ENCODE measurements around the gene ATP6V0B. TPM values are rescaled to one million over a fixed set of nuclear protein-coding genes. Genes with fewer than 3 reads are reported as not detected.
A peak's percentile ranks its signal among the peaks of the same experiment; 100 is the strongest.

ATP6V0B gene
- total and polyA plus RNA-seq, 2 of the 4 experiments (the other 2 are of a cell fraction): 72.1 to 169 TPM

GRCh38 chr1:43970502-43970901 lies 4.3 kb upstream of the ATP6V0B start (continued):
- no peak for TF ChIP-seq MAZ (IDR thresholded peaks at IDR 0.05; ENCODE audit: borderline replicate concordance, low read depth, low read length)
- no peak for TF ChIP-seq RFX5 (IDR thresholded peaks at IDR 0.05; ENCODE audit: low read depth, low read length)
- TF ChIP-seq CHD1 (IDR thresholded peaks at IDR 0.05; ENCODE audit: low read depth, low read length): no peak
- no peak for TF ChIP-seq USF2 (IDR thresholded peaks at IDR 0.05; ENCODE audit: low read depth, low read length)
- no peak for TF ChIP-seq CEBPB (IDR thresholded peaks at IDR 0.05; ENCODE audit: low read depth, low read length)

DNA sequence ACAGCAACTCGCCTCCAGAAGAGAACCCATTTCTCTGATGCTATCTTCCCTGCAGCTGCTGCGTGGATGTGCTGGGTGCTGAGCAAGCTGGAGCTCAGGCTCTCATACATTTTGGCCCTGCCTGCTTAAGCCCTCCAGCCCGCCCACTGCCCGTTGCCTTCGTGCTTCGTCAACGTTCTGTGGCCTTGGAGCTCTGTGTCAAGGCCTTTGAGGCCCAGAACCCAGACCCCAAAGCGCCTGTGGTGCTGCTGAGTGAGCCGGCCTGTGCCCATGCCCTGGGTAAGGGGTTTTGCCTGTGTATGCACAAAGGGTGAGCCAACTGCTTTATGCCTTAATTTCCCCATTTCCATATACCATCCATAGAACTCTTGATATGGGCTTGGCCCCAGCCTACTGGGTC lies 3.8 kb upstream of the ATP6V0B start:
- no peak overlapping the region for H3K14ac ChIP-seq (replicated peaks; ENCODE audit: low read depth, low read length)
- H2BK120ac ChIP-seq (ENCODE audit: low read depth, low read length): no peak overlapping the region
- no peak overlapping the region for H4K5ac ChIP-seq (ENCODE audit: low read depth, low read length)
- H4K8ac ChIP-seq (ENCODE audit: low read depth in 2 of 2, low read length in 2 of 2): no peak overlapping the region
- dilution Hi-C loops (cut with HindIII; ENCODE audit: low sequenced_read_pairs, unreplicated experiment) (no loop called here), in situ Hi-C loops (cut with MboI; ENCODE audit: low sequenced_read_pairs) (loop anchor here (25.0 kb wide), 1 partner anchor 434 kb away; the partner anchor contains the start of gene PTPRF), intact Hi-C loops (cut with micrococcal nuclease) (loop anchor here (1.0 kb wide), 1 partner anchor 260 kb away; no protein-coding TSS in a partner anchor)
- H3K4me3 ChIP-seq (ENCODE audit: insufficient read depth, low read depth, low read length): no peak overlapping the region
- peaks cover 11% of the 10 kb centered on the region for H3K36me3 ChIP-seq (ENCODE audit: control insufficient read depth, insufficient read depth, low read length)
- peaks cover 4% of the 10 kb centered on the region for H3K4me1 ChIP-seq (ENCODE audit: control insufficient read depth, insufficient read depth, low read length)
- no peak overlapping the region for H2BK15ac ChIP-seq (ENCODE audit: low read depth, low read length)
- H2AK5ac ChIP-seq (ENCODE audit: low read depth, low read length): no peak overlapping the region; the same call in 1 of the 2 replicates
- no peak overlapping the region for H3K56ac ChIP-seq (ENCODE audit: extremely low read depth, insufficient read depth, low read length)
- DNase-seq (no peak), ATAC-seq (ENCODE audit: low read depth) (no peak)
- no peak overlapping the region for H4K91ac ChIP-seq (ENCODE audit: insufficient read depth, low read depth, low read length)
- H3K27ac ChIP-seq (ENCODE audit: insufficient read depth, low read length): no peak overlapping the region
- TF ChIP-seq USF2 (IDR thresholded peaks at IDR 0.05; ENCODE audit: low read depth, low read length) (no peak), ELK1 (IDR thresholded peaks at IDR 0.05; ENCODE audit: borderline replicate concordance, low read depth, low read length) (no peak), CEBPB (IDR thresholded peaks at IDR 0.05; ENCODE audit: low read depth, low read length) (no peak), RCOR1 (IDR thresholded peaks at IDR 0.05; ENCODE audit: insufficient replicate concordance, low read length) (no peak), NFE2L2 (IDR thresholded peaks at IDR 0.05; ENCODE audit: low read depth, low read length) (no peak), POLR2A (IDR thresholded peaks at IDR 0.05; ENCODE audit: low read depth, low read length) (no peak), FOS (IDR thresholded peaks at IDR 0.05; ENCODE audit: low read depth, low read length) (no peak), CHD1 (IDR thresholded peaks at IDR 0.05; ENCODE audit: low read depth, low read length) (no peak)
- peaks cover 15 to 28% of the 10 kb centered on the region in 2 experiments; a peak in 3 of 4 replicates for H3K79me1 ChIP-seq (ENCODE audit: low read depth in 1 of 2, low read length in 2 of 2)
- peak overlapping the region; percentile 81 for H3K4me2 ChIP-seq (ENCODE audit: low read depth, low read length)
- H2BK20ac ChIP-seq (ENCODE audit: low read depth, low read length): no peak overlapping the region
- no peak overlapping the region for H3K18ac ChIP-seq (ENCODE audit: low read depth, low read length)
- WGBS, 2 experiments (ENCODE audit: extremely low coverage in 2 of 2, insufficient read length in 1 of 2): 79% methylated on average over 7 of the region's 9 CpGs; no CpG with 5 or more reads in 1 of the 2 experiments
- H2BK5ac ChIP-seq (ENCODE audit: low read depth, low read length, poor library complexity, severe bottlenecking): no peak overlapping the region
- no peak overlapping the region for H2AK9ac ChIP-seq (replicated peaks; ENCODE audit: low read depth, low read length, poor library complexity)
- H3K23ac ChIP-seq (ENCODE audit: low read depth, low read length): no peak overlapping the region
- peaks cover 6% of the 10 kb centered on the region for H4K20me1 ChIP-seq (ENCODE audit: insufficient read depth, low read length)
- no TSS peak for BruUV-seq (replicated peaks)
- no peaks in the 10 kb centered on the region for H3K27me3 ChIP-seq (ENCODE audit: control insufficient read depth, insufficient read depth, low read length)
- CTCF ChIA-PET: no interaction called here
- POLR2A ChIA-PET (ENCODE audit: unreplicated experiment): no interaction called here
- no peak overlapping the region for H3K4ac ChIP-seq (ENCODE audit: low read depth, low read length)
- no peak overlapping the region for H3K9ac ChIP-seq (ENCODE audit: low read depth, low read length)
- no peaks in the 10 kb centered on the region for H3K9me3 ChIP-seq (ENCODE audit: control insufficient read depth, insufficient read depth, low read length)
- peaks cover 14% of the 10 kb centered on the region for H3K9me1 ChIP-seq (ENCODE audit: insufficient read depth, low read length)
- H2AFZ ChIP-seq (replicated peaks; ENCODE audit: low read length, poor library complexity): no peak overlapping the region

Data from IMR-90 (cell line).